HFFc6 (cell line): ENCODE data around the gene SLC13A3. TPM values are rescaled to one million over a fixed set of nuclear protein-coding genes. Genes with fewer than 3 reads are reported as not detected.

Experiments used
- DNase-seq: peaks from one replicate; pipeline ENCODE4 v3.0.0-alpha.2; 2018
- H3K27ac Mint-ChIP-seq: 2 replicates; pipeline ENCODE4 v1.8.0; 2020; ENCODE audit warnings: mild to moderate bottlenecking, mixed read lengths
- H3K27me3 Mint-ChIP-seq: 2 replicates; pipeline ENCODE4 v1.8.0; 2021; ENCODE audit warnings: mild to moderate bottlenecking, moderate library complexity, mixed read lengths; ENCODE audit not compliant: insufficient read depth
- H3K36me3 Mint-ChIP-seq: 2 replicates; pipeline ENCODE4 v1.8.0; 2021; ENCODE audit warnings: low read depth, mixed read lengths
- H3K4me1 Mint-ChIP-seq: 2 replicates; pipeline ENCODE4 v1.8.0; 2020; ENCODE audit warnings: low read depth, mixed read lengths
- H3K4me3 Mint-ChIP-seq: 2 replicates; pipeline ENCODE4 v1.8.0; 2020; ENCODE audit warnings: mild to moderate bottlenecking, moderate library complexity, mixed read lengths
- H3K9me3 Mint-ChIP-seq: 2 replicates; pipeline ENCODE4 v1.8.0; 2020; ENCODE audit warnings: mild to moderate bottlenecking, mixed read lengths
- CTCF ChIP-seq: fragments of 200-600 bp; sonication (generic); IDR thresholded peaks from 2 replicates; pipeline ENCODE4 v1.5.0; 2021; ENCODE audit warnings: antibody characterized with exemption, mild to moderate bottlenecking
- total RNA-seq, 6 experiments: library from RNA; stranded (reverse); fragmentation: NEBNext Ultra II Directional; extraction: Animal tissue kit (Norgen Biotek cat#: 25700); gene quantifications; 2 replicates in 1 of 6; 3 replicates in 5 of 6; pipeline ENCODE4 v1.2.3, GENCODE V29; 2021

The SLC13A3 gene
- total RNA-seq, 6 experiments from 2014 or later: 2.3 to 3.5 (median 2.7) TPM

GRCh38 chr20:46614503-46614902 is 36.8 kb downstream of the SLC13A3 start:
- TF ChIP-seq CTCF: no peak
- Mint-ChIP-seq H3K27me3 (no peaks in the 10 kb centered on the region; the same call in none of the 2 replicates), H3K27ac (no peak overlapping the region), H3K4me3 (no peak overlapping the region), H3K9me3 (no peaks in the 10 kb centered on the region; the same call in 1 of the 2 replicates), H3K36me3 (no peaks in the 10 kb centered on the region), H3K4me1 (no peaks in the 10 kb centered on the region)
- no peak for DNase-seq

- no peaks in the 10 kb centered on the region; the same call in 1 of the 2 replicates for H3K9me3 Mint-ChIP-seq
- no peak for DNase-seq
- no peak overlapping the region for H3K27ac Mint-ChIP-seq
- no peaks in the 10 kb centered on the region for H3K36me3 Mint-ChIP-seq
- H3K4me3 Mint-ChIP-seq: no peak overlapping the region
- H3K27me3 Mint-ChIP-seq: no peaks in the 10 kb centered on the region; the same call in 1 of the 2 replicates
- H3K4me1 Mint-ChIP-seq: no peaks in the 10 kb centered on the region
- no peak for TF ChIP-seq CTCF
Observed at GRCh38 chr20:46610145-46610544, 41.1 kb downstream of the SLC13A3 start.

- no peak overlapping the region for H3K27ac Mint-ChIP-seq
Observed at GRCh38 chr20:46609043-46609442, 42.2 kb downstream of the SLC13A3 start.

GRCh38 chr20:46607849-46608497 is 43.3 kb downstream of the SLC13A3 start:
- H3K9me3 Mint-ChIP-seq: peaks cover 3% of the 10 kb centered on the region; the same call in 1 of the 2 replicates
- TF ChIP-seq CTCF: no peak
- H3K27me3 Mint-ChIP-seq: no peaks in the 10 kb centered on the region; the same call in 1 of the 2 replicates
- H3K4me1 Mint-ChIP-seq: no peaks in the 10 kb centered on the region
- no peak overlapping the region for H3K4me3 Mint-ChIP-seq
- no peaks in the 10 kb centered on the region for H3K36me3 Mint-ChIP-seq
- no peak overlapping the region for H3K27ac Mint-ChIP-seq
- DNase-seq: no peak

More at GRCh38 chr20:46609043-46609442, 42.2 kb downstream of the SLC13A3 start:
- H3K4me3 Mint-ChIP-seq: no peak overlapping the region
- DNase-seq: no peak
- no peaks in the 10 kb centered on the region for H3K4me1 Mint-ChIP-seq
- H3K27me3 Mint-ChIP-seq: no peaks in the 10 kb centered on the region; the same call in 1 of the 2 replicates
- no peak for TF ChIP-seq CTCF
- H3K9me3 Mint-ChIP-seq: peaks cover 2% of the 10 kb centered on the region; the same call in 1 of the 2 replicates
- no peaks in the 10 kb centered on the region for H3K36me3 Mint-ChIP-seq

- TF ChIP-seq CTCF: no peak
- H3K27ac Mint-ChIP-seq: no peak overlapping the region
- DNase-seq: no peak
- H3K9me3 Mint-ChIP-seq: peaks cover 3% of the 10 kb centered on the region; the same call in 1 of the 2 replicates
- H3K4me1 Mint-ChIP-seq: no peaks in the 10 kb centered on the region
- H3K27me3 Mint-ChIP-seq: no peaks in the 10 kb centered on the region; the same call in 1 of the 2 replicates
- no peaks in the 10 kb centered on the region for H3K36me3 Mint-ChIP-seq
- H3K4me3 Mint-ChIP-seq: no peak overlapping the region
Observed at GRCh38 chr20:46607191-46607848, 43.9 kb downstream of the SLC13A3 start.
